Immature natural killer cell (primary cell): ENCODE results near the gene BBX. TPM values are rescaled to one million over a fixed set of nuclear protein-coding genes. Genes with fewer than 3 reads are reported as not detected.

Source experiments
- DNase-seq, 3 donors: peaks; one replicate each; pipeline ENCODE4 v3.0.0; 2022; ENCODE audit warnings: mixed read lengths in 1 of 3
- H3K27ac Mint-ChIP-seq, 6 donors: one replicate each; pipeline ENCODE4 v1.8.0; 2020; ENCODE audit warnings: mixed read lengths in 6 of 6, mild to moderate bottlenecking in 5 of 6, inconsistent platforms in 4 of 6, moderate library complexity in 3 of 6
- H3K27me3 Mint-ChIP-seq, 3 donors: one replicate each; pipeline ENCODE4 v1.8.0; 2020 to 2021; ENCODE audit warnings: low read depth in 3 of 3, mild to moderate bottlenecking in 3 of 3, mixed read lengths in 3 of 3, moderate library complexity in 3 of 3, inconsistent platforms in 1 of 3
- H3K36me3 Mint-ChIP-seq, 3 donors: one replicate each; pipeline ENCODE4 v1.8.0; 2020; ENCODE audit warnings: mixed read lengths in 3 of 3, inconsistent platforms in 2 of 3, mild to moderate bottlenecking in 2 of 3
- H3K4me1 Mint-ChIP-seq, 2 donors: one replicate each; pipeline ENCODE4 v1.8.0; 2020; ENCODE audit warnings: inconsistent platforms in 2 of 2, mild to moderate bottlenecking in 2 of 2, mixed read lengths in 2 of 2, moderate library complexity in 1 of 2
- H3K4me3 Mint-ChIP-seq, 5 donors: one replicate each; pipeline ENCODE4 v1.8.0; 2020; ENCODE audit warnings: mild to moderate bottlenecking in 5 of 5, mixed read lengths in 5 of 5, inconsistent platforms in 3 of 5, moderate library complexity in 3 of 5
- H3K9me3 Mint-ChIP-seq, 6 donors: one replicate each; pipeline ENCODE4 v1.8.0; 2020; ENCODE audit warnings: mild to moderate bottlenecking in 6 of 6, mixed read lengths in 6 of 6, inconsistent platforms in 4 of 6, moderate library complexity in 3 of 6
- polyA plus RNA-seq, 3 donors: library from polyadenylated mRNA; unstranded; fragments of 300-500 nt; fragmentation: Illumina TruSeq; gene quantifications; one replicate each; pipeline ENCODE4 v1.2.3, GENCODE V29; 2021

The BBX gene
- polyA plus RNA-seq, 3 donors from 2014 or later: 54.5 to 104 (median 56.4) TPM

GRCh38 chr3:107701299-107701698 is 178.5 kb downstream of the BBX start:
- H3K4me3 Mint-ChIP-seq: no peak overlapping the region
- H3K36me3 Mint-ChIP-seq: no peaks in the 10 kb centered on the region
- H3K27ac Mint-ChIP-seq: no peak overlapping the region
- peaks cover 30 to 56% of the 10 kb centered on the region in 2 donors for H3K4me1 Mint-ChIP-seq
- no peaks in the 10 kb centered on the region for H3K9me3 Mint-ChIP-seq
- no peaks in the 10 kb centered on the region for H3K27me3 Mint-ChIP-seq
- no peak for DNase-seq

GRCh38 chr3:107704477-107704876 is 181.7 kb downstream of the BBX start:
- DNase-seq: no peak
- Mint-ChIP-seq H3K36me3 (no peaks in the 10 kb centered on the region), H3K27ac (peak overlapping the region in 2 of 6 donors; percentile 9 to 18), H3K4me1 (peaks cover 20 to 50% of the 10 kb centered on the region in 2 donors), H3K4me3 (no peak overlapping the region), H3K9me3 (no peaks in the 10 kb centered on the region), H3K27me3 (no peaks in the 10 kb centered on the region)

DNA sequence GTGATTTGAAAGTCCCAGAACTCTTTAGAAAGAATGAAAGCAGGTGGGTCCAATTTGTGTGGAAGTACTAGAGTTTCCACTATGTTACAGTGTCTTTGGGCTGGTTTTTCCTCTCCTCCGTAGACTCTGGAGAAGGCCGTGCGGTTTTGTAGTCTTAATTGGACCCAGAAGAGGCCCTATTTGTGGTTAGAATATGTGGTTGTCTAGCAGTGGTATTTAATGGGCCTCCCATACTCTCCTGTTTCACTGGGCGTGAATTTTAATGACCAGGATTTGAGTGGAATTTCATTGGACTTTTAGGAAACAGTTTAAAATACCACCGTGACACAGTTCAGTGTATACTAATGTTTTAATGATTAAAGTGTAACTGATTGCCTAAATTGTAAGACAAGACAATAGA is 182.3 kb downstream of the BBX start:
- DNase-seq: no peak
- H3K27ac Mint-ChIP-seq: no peak overlapping the region

DNA sequence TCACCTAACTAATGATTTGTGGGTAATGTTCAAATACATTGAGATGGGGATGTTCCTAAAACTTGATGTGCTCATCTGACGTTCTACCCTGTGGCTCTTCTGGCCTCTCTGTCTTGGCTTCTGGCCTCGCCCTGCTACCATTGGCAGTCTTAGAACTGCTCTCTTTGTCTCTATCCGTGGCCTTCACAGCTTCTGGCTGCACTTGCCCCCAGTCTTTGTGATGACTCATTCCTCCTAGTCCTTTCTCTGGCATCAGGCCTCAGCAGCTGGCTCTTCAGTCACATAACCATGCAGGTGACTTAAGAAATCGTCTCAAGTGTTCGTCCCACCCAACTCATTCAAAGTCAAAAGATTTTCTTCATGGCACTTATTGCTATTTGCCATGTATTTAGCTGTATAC is 188.1 kb downstream of the BBX start:
- no peak for DNase-seq
- peaks cover 0 to 3% (median 0%) of the 10 kb centered on the region in 3 donors for H3K27me3 Mint-ChIP-seq
- H3K36me3 Mint-ChIP-seq: peaks cover 13 to 35% (median 14%) of the 10 kb centered on the region in 3 donors
- H3K27ac Mint-ChIP-seq: no peak overlapping the region
- H3K9me3 Mint-ChIP-seq: no peaks in the 10 kb centered on the region
- peaks cover 0 to 2% of the 10 kb centered on the region in 2 donors for H3K4me1 Mint-ChIP-seq
- H3K4me3 Mint-ChIP-seq: no peak overlapping the region

More for the DNA sequence above, 182.3 kb downstream of the BBX start:
- H3K4me1 Mint-ChIP-seq: peaks cover 15 to 44% of the 10 kb centered on the region in 2 donors
- H3K9me3 Mint-ChIP-seq: no peaks in the 10 kb centered on the region
- no peaks in the 10 kb centered on the region for H3K27me3 Mint-ChIP-seq
- no peak overlapping the region for H3K4me3 Mint-ChIP-seq
- H3K36me3 Mint-ChIP-seq: no peaks in the 10 kb centered on the region

GRCh38 chr3:107716734-107717133 is 194.0 kb downstream of the BBX start:
- H3K4me3 Mint-ChIP-seq: no peak overlapping the region
- no peak overlapping the region for H3K27ac Mint-ChIP-seq
- DNase-seq: no peak
- peaks cover 0 to 3% (median 2%) of the 10 kb centered on the region in 3 donors for H3K27me3 Mint-ChIP-seq
- no peaks in the 10 kb centered on the region for H3K9me3 Mint-ChIP-seq
- H3K4me1 Mint-ChIP-seq: peaks cover 0 to 4% of the 10 kb centered on the region in 2 donors
- H3K36me3 Mint-ChIP-seq: peaks cover 6 to 34% (median 16%) of the 10 kb centered on the region in 3 donors

DNA sequence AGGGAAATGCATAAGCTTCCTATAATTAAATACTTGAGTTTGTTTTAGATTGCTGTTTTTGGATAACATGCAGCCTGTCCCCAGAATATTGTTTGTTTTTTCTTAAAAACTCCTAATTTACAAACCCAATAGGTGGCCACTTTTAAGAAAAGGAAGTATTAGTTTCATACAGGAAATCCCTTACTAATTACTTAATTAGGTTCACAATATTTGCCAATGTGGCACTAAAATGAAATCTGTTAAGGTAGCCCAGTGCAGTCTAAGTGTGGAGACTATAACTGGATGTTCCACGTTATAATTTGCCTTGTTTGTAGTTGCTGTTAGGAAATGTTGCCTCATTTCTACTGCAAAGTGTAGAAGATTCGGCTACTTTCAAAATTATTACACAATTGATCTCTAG is 195.8 kb downstream of the BBX start:
- H3K4me3 Mint-ChIP-seq: no peak overlapping the region
- H3K27ac Mint-ChIP-seq: no peak overlapping the region
- peaks cover 0 to 2% (median 0%) of the 10 kb centered on the region in 3 donors for H3K27me3 Mint-ChIP-seq
- peaks cover 0 to 22% (median 5%) of the 10 kb centered on the region in 3 donors for H3K36me3 Mint-ChIP-seq
- no peak for DNase-seq
- peaks cover 0 to 4% of the 10 kb centered on the region in 2 donors for H3K4me1 Mint-ChIP-seq
- H3K9me3 Mint-ChIP-seq: peaks cover 0 to 3% (median 0%) of the 10 kb centered on the region in 6 donors

- no peak for DNase-seq
- Mint-ChIP-seq H3K36me3 (peaks cover 17 to 25% (median 22%) of the 10 kb centered on the region in 3 donors), H3K27me3 (no peaks in the 10 kb centered on the region), H3K4me3 (no peak overlapping the region), H3K27ac (no peak overlapping the region), H3K4me1 (no peaks in the 10 kb centered on the region), H3K9me3 (peaks cover 0 to 3% (median 0%) of the 10 kb centered on the region in 6 donors)
These were observed 204.3 kb downstream of the BBX start for GRCh38 chr3:107727102-107727501.

DNA sequence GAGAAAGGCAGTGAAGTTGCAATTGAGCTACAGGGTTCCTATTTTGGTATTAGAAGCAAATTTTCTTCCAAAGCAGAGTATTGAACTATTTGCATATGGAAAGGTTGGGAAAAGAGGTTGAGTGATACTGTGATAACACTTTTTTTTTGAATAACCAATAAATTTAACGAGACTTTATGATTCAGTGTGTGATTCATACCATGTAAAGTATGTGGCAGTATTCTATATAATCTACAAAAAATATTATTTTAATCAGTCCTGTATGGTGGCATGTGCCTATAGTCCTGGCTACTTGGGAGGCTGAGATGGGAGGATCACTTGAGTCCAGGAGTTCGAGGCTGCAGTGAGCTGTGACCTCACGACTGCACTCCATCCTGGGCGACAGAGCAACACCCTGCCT is 206.9 kb downstream of the BBX start:
- H3K27ac Mint-ChIP-seq: no peak overlapping the region
- peaks cover 20 to 28% (median 26%) of the 10 kb centered on the region in 3 donors for H3K36me3 Mint-ChIP-seq
- H3K4me1 Mint-ChIP-seq: no peaks in the 10 kb centered on the region
- no peaks in the 10 kb centered on the region for H3K9me3 Mint-ChIP-seq
- H3K27me3 Mint-ChIP-seq: no peaks in the 10 kb centered on the region
- no peak for DNase-seq
- H3K4me3 Mint-ChIP-seq: no peak overlapping the region

GRCh38 chr3:107734317-107734716 is 211.6 kb downstream of the BBX start:
- no peaks in the 10 kb centered on the region for H3K9me3 Mint-ChIP-seq
- no peaks in the 10 kb centered on the region for H3K4me1 Mint-ChIP-seq
- peaks cover 7 to 26% (median 17%) of the 10 kb centered on the region in 3 donors for H3K36me3 Mint-ChIP-seq
- DNase-seq: no peak
- H3K27me3 Mint-ChIP-seq: no peaks in the 10 kb centered on the region
- no peak overlapping the region for H3K27ac Mint-ChIP-seq
- H3K4me3 Mint-ChIP-seq: no peak overlapping the region

- Mint-ChIP-seq H3K4me3 (no peak overlapping the region), H3K27me3 (peaks cover 0 to 1% (median 0%) of the 10 kb centered on the region in 3 donors), H3K9me3 (no peaks in the 10 kb centered on the region), H3K4me1 (peaks cover 0 to 7% of the 10 kb centered on the region in 2 donors), H3K36me3 (peaks cover 4 to 16% (median 8%) of the 10 kb centered on the region in 3 donors), H3K27ac (no peak overlapping the region)
- DNase-seq: no peak
These were observed 215.2 kb downstream of the BBX start for GRCh38 chr3:107737914-107738313.

GRCh38 chr3:107738486-107739183 is 215.9 kb downstream of the BBX start:
- H3K36me3 Mint-ChIP-seq: peaks cover 4 to 12% (median 4%) of the 10 kb centered on the region in 3 donors
- no peak overlapping the region for H3K4me3 Mint-ChIP-seq
- H3K27ac Mint-ChIP-seq: no peak overlapping the region
- DNase-seq: no peak
- H3K9me3 Mint-ChIP-seq: no peaks in the 10 kb centered on the region
- peaks cover 0 to 1% (median 0%) of the 10 kb centered on the region in 3 donors for H3K27me3 Mint-ChIP-seq
- H3K4me1 Mint-ChIP-seq: peaks cover 0 to 7% of the 10 kb centered on the region in 2 donors

DNA sequence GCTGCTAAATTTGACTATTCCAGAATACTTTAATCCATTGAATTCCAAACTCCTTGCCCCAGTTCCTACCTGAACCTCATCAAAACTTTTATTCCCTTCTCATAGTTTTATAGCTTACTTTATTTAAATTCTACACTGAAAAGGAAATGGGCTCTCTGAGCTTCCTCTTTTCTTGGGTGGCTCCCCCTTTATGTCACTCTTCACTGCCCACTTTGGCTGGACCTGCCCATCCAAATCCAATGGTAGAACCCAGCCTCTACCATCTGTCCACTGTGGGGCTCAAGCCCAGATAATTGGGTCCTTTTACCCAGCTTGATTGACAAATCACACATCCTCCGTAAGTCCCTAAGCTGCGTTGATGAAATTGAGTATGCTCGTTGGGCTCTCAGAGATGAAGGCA is 216.5 kb downstream of the BBX start:
- Mint-ChIP-seq H3K36me3 (peaks cover 4 to 16% (median 4%) of the 10 kb centered on the region in 3 donors), H3K4me1 (peaks cover 0 to 7% of the 10 kb centered on the region in 2 donors), H3K4me3 (no peak overlapping the region), H3K27me3 (peaks cover 0 to 1% (median 0%) of the 10 kb centered on the region in 3 donors), H3K9me3 (no peaks in the 10 kb centered on the region), H3K27ac (no peak overlapping the region)
- no peak for DNase-seq

- peaks cover 0 to 1% (median 0%) of the 10 kb centered on the region in 3 donors for H3K27me3 Mint-ChIP-seq
- H3K9me3 Mint-ChIP-seq: no peaks in the 10 kb centered on the region
- H3K4me3 Mint-ChIP-seq: no peak overlapping the region
- peak in 1 of 3 donors; percentile 4 for DNase-seq
- H3K4me1 Mint-ChIP-seq: peaks cover 0 to 7% of the 10 kb centered on the region in 2 donors
- H3K27ac Mint-ChIP-seq: no peak overlapping the region
- H3K36me3 Mint-ChIP-seq: peaks cover 3 to 21% (median 4%) of the 10 kb centered on the region in 3 donors
These were observed 218.5 kb downstream of the BBX start for GRCh38 chr3:107740992-107741896.

- Mint-ChIP-seq H3K36me3 (peaks cover 2 to 27% (median 3%) of the 10 kb centered on the region in 3 donors), H3K9me3 (no peaks in the 10 kb centered on the region), H3K4me1 (peaks cover 0 to 7% of the 10 kb centered on the region in 2 donors), H3K27ac (peak overlapping the region in 1 of 6 donors; percentile 76), H3K27me3 (peaks cover 0 to 1% (median 0%) of the 10 kb centered on the region in 3 donors), H3K4me3 (no peak overlapping the region)
- no peak for DNase-seq
These were observed 222.6 kb downstream of the BBX start for GRCh38 chr3:107745354-107745753.
